GOT3 (cell line): ENCODE measurements around the gene TSPOAP1.

Experiments
- DNase-seq: peaks from one replicate; lab custom pipeline; 2025; ENCODE audit warnings: mixed read lengths; lab: John Stamatoyannopoulos, UW

TSPOAP1 gene

GRCh38 chr17:58317421-58318064, 11.1 kb downstream of the TSPOAP1 start:
- DNase-seq = no peak

- DNase-seq = no peak
Observed at GRCh38 chr17:58316260-58316960, 12.2 kb downstream of the TSPOAP1 start.

- no peak for DNase-seq
Observed at GRCh38 chr17:58315750-58316149, 12.8 kb downstream of the TSPOAP1 start.

GRCh38 chr17:58315281-58315711, 13.3 kb downstream of the TSPOAP1 start:
- no peak for DNase-seq

GRCh38 chr17:58314706-58315015, 13.9 kb downstream of the TSPOAP1 start:
- DNase-seq = no peak

GRCh38 chr17:58313815-58314705, 14.5 kb downstream of the TSPOAP1 start:
- no peak for DNase-seq

- DNase-seq = no peak
Observed at GRCh38 chr17:58312829-58313228, 15.8 kb downstream of the TSPOAP1 start.

- no peak for DNase-seq
Observed at GRCh38 chr17:58312021-58312630, 16.5 kb downstream of the TSPOAP1 start.

GRCh38 chr17:58311429-58311894, 17.1 kb downstream of the TSPOAP1 start:
- DNase-seq = no peak

- no peak for DNase-seq
Observed at GRCh38 chr17:58310511-58311428, 17.8 kb downstream of the TSPOAP1 start.

- no peak for DNase-seq
Observed at GRCh38 chr17:58309918-58310259, 18.7 kb downstream of the TSPOAP1 start.

GRCh38 chr17:58308985-58309917, 19.3 kb downstream of the TSPOAP1 start:
- DNase-seq = no peak

- no peak for DNase-seq
Observed at GRCh38 chr17:58308173-58308984, 20.2 kb downstream of the TSPOAP1 start.

- DNase-seq = no peak
Observed at GRCh38 chr17:58307468-58308172, 21.0 kb downstream of the TSPOAP1 start.

- no peak for DNase-seq
Observed at GRCh38 chr17:58306131-58306951, 22.3 kb downstream of the TSPOAP1 start.

- DNase-seq = no peak
Observed at GRCh38 chr17:58305626-58306025, 23.0 kb downstream of the TSPOAP1 start.

- DNase-seq = no peak
Observed at GRCh38 chr17:58304750-58305486, 23.7 kb downstream of the TSPOAP1 start.
